Osteoblast (primary cell): ENCODE measurements around the gene SMC4. TPM values are rescaled to one million over a fixed set of nuclear protein-coding genes. Genes with fewer than 3 reads are reported as not detected.
A peak's percentile ranks its signal among the peaks of the same experiment; 100 is the strongest.

Experiments used
- DNase-seq: peaks from one replicate; pipeline ENCODE4 v3.0.0; 2011; ENCODE audit warnings: low spot score, mixed read lengths; ENCODE audit not compliant: insufficient read length; ENCODE audit errors: missing footprints
- H2AFZ ChIP-seq: 2 replicates; pipeline ENCODE4 v1.6.0; 2011; ENCODE audit warnings: mild to moderate bottlenecking, low read length
- H3K27ac ChIP-seq: 2 replicates; pipeline ENCODE4 v1.5.1; 2011; ENCODE audit warnings: mild to moderate bottlenecking, low read depth, low read length, moderate library complexity
- H3K27me3 ChIP-seq: 2 replicates; pipeline ENCODE4 v1.6.0; 2012; ENCODE audit warnings: mild to moderate bottlenecking, control low read depth, inconsistent platforms, low read length, moderate library complexity; ENCODE audit not compliant: insufficient read depth
- H3K36me3 ChIP-seq: 2 replicates; pipeline ENCODE4 v1.5.1; 2011; ENCODE audit warnings: mild to moderate bottlenecking, low read length, control low read depth, moderate library complexity; ENCODE audit not compliant: insufficient read depth
- H3K4me1 ChIP-seq: 2 replicates; pipeline ENCODE4 v1.5.1; 2011; ENCODE audit warnings: mild to moderate bottlenecking, low read length, control low read depth, moderate library complexity; ENCODE audit not compliant: insufficient read depth
- H3K4me2 ChIP-seq: 2 replicates; pipeline ENCODE4 v1.6.0; 2011; ENCODE audit warnings: mild to moderate bottlenecking, low read length; ENCODE audit not compliant: insufficient read depth
- H3K4me3 ChIP-seq: fragments of 200-600 bp; sonication (generic); 3 replicates; pipeline ENCODE4 v1.5.1; 2012; ENCODE audit warnings: mild to moderate bottlenecking, low read length, inconsistent platforms; ENCODE audit not compliant: insufficient read depth
- H3K79me2 ChIP-seq: 2 replicates; pipeline ENCODE4 v1.6.0; 2012; ENCODE audit warnings: mild to moderate bottlenecking, low read length, control low read depth, inconsistent platforms; ENCODE audit not compliant: insufficient read depth
- H3K9me3 ChIP-seq: 2 replicates; pipeline ENCODE4 v1.5.1; 2011; ENCODE audit warnings: low read depth, low read length, control low read depth
- H4K20me1 ChIP-seq: 2 replicates; pipeline ENCODE4 v1.6.0; 2012; ENCODE audit warnings: mild to moderate bottlenecking, low read length, control low read depth; ENCODE audit not compliant: insufficient read depth
- total RNA-seq: library from RNA; depleted of rRNA; stranded (reverse); fragments of >200 nt; gene quantifications from 2 replicates; pipeline ENCODE4 v1.2.3, GENCODE V29; 2012
- TF ChIP-seq, protein P1 (sequence below): IDR thresholded peaks from 2 replicates; pipeline ENCODE4 v1.5.1; 2011; ENCODE audit warnings: mild to moderate bottlenecking, low read depth, low read length, moderate library complexity; ENCODE audit errors: extremely low read depth

The SMC4 gene
- total RNA-seq, 1 donor = 32.9 TPM

DNA sequence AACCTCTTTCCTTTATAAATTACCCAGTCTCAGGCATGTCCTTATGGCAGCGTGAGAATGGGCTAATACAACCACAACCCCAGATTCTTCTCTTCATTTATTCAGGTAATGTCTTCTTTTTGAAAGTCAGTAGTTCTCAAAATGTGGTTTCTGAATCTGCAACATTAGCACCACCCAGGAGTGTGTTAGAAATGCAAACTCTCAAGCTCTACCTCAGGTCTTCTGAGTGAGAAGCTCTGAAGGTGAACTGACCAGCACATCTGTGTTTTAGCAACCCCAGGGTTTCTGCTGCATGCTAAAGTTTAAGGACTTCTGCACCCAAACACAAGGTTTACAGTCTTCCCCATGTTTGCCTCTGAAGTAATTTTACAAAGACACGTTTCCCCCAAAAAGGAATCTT lies 72.4 kb downstream of the SMC4 start:
- TF ChIP-seq, protein P1, sequence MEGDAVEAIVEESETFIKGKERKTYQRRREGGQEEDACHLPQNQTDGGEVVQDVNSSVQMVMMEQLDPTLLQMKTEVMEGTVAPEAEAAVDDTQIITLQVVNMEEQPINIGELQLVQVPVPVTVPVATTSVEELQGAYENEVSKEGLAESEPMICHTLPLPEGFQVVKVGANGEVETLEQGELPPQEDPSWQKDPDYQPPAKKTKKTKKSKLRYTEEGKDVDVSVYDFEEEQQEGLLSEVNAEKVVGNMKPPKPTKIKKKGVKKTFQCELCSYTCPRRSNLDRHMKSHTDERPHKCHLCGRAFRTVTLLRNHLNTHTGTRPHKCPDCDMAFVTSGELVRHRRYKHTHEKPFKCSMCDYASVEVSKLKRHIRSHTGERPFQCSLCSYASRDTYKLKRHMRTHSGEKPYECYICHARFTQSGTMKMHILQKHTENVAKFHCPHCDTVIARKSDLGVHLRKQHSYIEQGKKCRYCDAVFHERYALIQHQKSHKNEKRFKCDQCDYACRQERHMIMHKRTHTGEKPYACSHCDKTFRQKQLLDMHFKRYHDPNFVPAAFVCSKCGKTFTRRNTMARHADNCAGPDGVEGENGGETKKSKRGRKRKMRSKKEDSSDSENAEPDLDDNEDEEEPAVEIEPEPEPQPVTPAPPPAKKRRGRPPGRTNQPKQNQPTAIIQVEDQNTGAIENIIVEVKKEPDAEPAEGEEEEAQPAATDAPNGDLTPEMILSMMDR = no peak
- no peak overlapping the region for H3K4me3 ChIP-seq
- no peak overlapping the region for H3K4me2 ChIP-seq
- no peak overlapping the region for H2AFZ ChIP-seq
- H4K20me1 ChIP-seq = no peaks in the 10 kb centered on the region
- peaks cover 39% of the 10 kb centered on the region for H3K4me1 ChIP-seq
- H3K9me3 ChIP-seq = no peaks in the 10 kb centered on the region
- no peak for DNase-seq
- H3K27ac ChIP-seq = no peak overlapping the region
- no peaks in the 10 kb centered on the region for H3K27me3 ChIP-seq
- no peaks in the 10 kb centered on the region for H3K79me2 ChIP-seq
- H3K36me3 ChIP-seq = no peaks in the 10 kb centered on the region

DNA sequence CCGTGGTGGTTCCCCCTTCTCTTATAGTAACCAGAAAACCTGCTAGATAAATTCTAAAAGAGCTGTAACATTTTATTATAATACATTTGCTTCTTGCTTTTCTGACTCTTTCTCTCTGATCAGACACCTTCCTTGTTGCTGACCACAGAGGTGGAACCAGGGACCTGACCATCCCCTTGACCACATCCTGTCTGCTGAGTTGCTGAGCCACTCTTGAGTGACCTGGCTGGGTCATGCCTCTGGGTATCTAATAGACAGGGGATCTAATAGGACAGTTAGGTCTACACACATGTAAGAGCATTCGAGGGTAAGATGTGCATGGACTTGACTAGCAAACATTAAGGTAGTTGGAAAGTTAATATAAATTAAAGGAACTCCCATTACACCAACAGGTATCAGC lies 72.9 kb downstream of the SMC4 start:
- DNase-seq = no peak
- Histone ChIP-seq H3K9me3 (no peaks in the 10 kb centered on the region), H3K27ac (no peak overlapping the region), H2AFZ (no peak overlapping the region), H3K36me3 (no peaks in the 10 kb centered on the region), H3K4me1 (peaks cover 42% of the 10 kb centered on the region), H4K20me1 (no peaks in the 10 kb centered on the region), H3K27me3 (no peaks in the 10 kb centered on the region), H3K4me2 (no peak overlapping the region), H3K79me2 (no peaks in the 10 kb centered on the region), H3K4me3 (no peak overlapping the region)
- TF ChIP-seq, protein P1 = no peak

DNA sequence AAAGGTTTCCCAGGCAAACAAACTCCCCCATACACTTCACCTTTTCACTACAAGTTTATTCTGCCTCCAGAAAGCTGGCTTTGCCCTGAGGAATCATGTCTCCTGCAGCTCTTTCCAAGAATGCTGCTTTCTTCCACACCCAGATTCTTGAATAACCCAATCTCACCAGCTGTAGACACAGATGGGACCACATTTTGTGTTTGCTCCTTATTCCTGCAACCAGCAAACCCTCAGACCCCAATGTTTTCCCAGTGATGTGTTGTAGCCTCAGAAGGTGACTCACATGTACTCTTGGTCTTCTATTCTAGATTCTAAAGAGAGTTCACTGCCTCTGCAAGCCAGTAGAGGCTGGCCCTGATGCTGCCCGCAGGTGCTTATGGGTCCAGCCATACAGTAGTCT lies 73.8 kb downstream of the SMC4 start:
- no peaks in the 10 kb centered on the region for H3K27me3 ChIP-seq
- no peaks in the 10 kb centered on the region for H3K36me3 ChIP-seq
- H3K4me2 ChIP-seq = peak overlapping the region; percentile 65
- H3K4me3 ChIP-seq = no peak overlapping the region
- no peaks in the 10 kb centered on the region for H4K20me1 ChIP-seq
- DNase-seq = peak; percentile 77
- peak overlapping the region; percentile 76 for H3K27ac ChIP-seq
- peaks cover 51% of the 10 kb centered on the region for H3K4me1 ChIP-seq
- H2AFZ ChIP-seq = no peak overlapping the region
- H3K9me3 ChIP-seq = no peaks in the 10 kb centered on the region
- no peaks in the 10 kb centered on the region for H3K79me2 ChIP-seq
- TF ChIP-seq, protein P1 = no peak

DNA sequence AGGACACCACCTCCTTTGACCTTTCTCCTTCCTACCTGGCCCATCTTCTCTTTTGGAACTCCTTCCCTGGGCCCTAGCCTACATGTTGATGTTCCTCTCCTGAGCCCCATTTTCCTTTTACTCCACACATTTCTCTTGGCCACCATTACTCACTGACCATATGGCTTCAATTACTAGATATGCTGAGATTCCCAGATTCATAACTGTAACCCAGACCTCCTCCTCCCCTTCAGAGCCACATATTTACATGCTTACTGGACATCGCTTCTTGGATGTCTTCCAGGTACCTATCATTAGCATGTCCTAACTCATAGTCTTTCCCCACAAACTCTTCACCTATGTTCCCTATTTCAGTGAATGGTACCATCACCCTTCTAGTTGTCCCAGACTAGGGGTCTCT lies 74.5 kb downstream of the SMC4 start:
- Histone ChIP-seq H3K27me3 (no peaks in the 10 kb centered on the region), H2AFZ (no peak overlapping the region), H3K4me2 (peak overlapping the region; percentile 65), H3K4me3 (peak overlapping the region; percentile 15), H3K79me2 (no peaks in the 10 kb centered on the region), H3K4me1 (peaks cover 56% of the 10 kb centered on the region), H3K36me3 (no peaks in the 10 kb centered on the region), H3K9me3 (no peaks in the 10 kb centered on the region), H3K27ac (peak overlapping the region; percentile 76), H4K20me1 (no peaks in the 10 kb centered on the region)
- DNase-seq = peak; percentile 70
- TF ChIP-seq, protein P1 = no peak
